Measurements from ENCODE around the gene SMARCD1. TPM values are rescaled to one million over a fixed set of nuclear protein-coding genes. Genes with fewer than 3 reads are reported as not detected.

The SMARCD1 gene
- total RNA-seq, 1 donor from 2014 or later: 160 TPM

- no peaks in the 10 kb centered on the region for H3K4me1 Mint-ChIP-seq (ENCODE audit: low read depth)
- H3K36me3 Mint-ChIP-seq (ENCODE audit: insufficient read depth): no peaks in the 10 kb centered on the region
- no peaks in the 10 kb centered on the region for H3K9me3 Mint-ChIP-seq (ENCODE audit: low read depth)
- DNase-seq (ENCODE audit: low spot score, unreplicated experiment): no peak
- H3K27ac Mint-ChIP-seq: no peak overlapping the region
- no peak overlapping the region for H3K4me3 Mint-ChIP-seq (ENCODE audit: low read depth)
- TF ChIP-seq CTCF (IDR thresholded peaks at IDR 0.05; ENCODE audit: unreplicated experiment): no peak
- H3K27me3 Mint-ChIP-seq: peaks cover 25% of the 10 kb centered on the region
Measured at GRCh38 chr12:50041962-50042361, 43.2 kb upstream of the SMARCD1 start.

GRCh38 chr12:50042693-50043092, 42.4 kb upstream of the SMARCD1 start:
- no peak for TF ChIP-seq CTCF (IDR thresholded peaks at IDR 0.05; ENCODE audit: unreplicated experiment)
- Mint-ChIP-seq H3K27me3 (peaks cover 33% of the 10 kb centered on the region), H3K4me3 (ENCODE audit: low read depth) (no peak overlapping the region), H3K36me3 (ENCODE audit: insufficient read depth) (no peaks in the 10 kb centered on the region), H3K4me1 (ENCODE audit: low read depth) (no peaks in the 10 kb centered on the region), H3K9me3 (ENCODE audit: low read depth) (no peaks in the 10 kb centered on the region), H3K27ac (no peak overlapping the region)
- DNase-seq (ENCODE audit: low spot score, unreplicated experiment): no peak

- H3K36me3 Mint-ChIP-seq (ENCODE audit: insufficient read depth): no peaks in the 10 kb centered on the region
- H3K4me1 Mint-ChIP-seq (ENCODE audit: low read depth): no peaks in the 10 kb centered on the region
- TF ChIP-seq CTCF (IDR thresholded peaks at IDR 0.05; ENCODE audit: unreplicated experiment): no peak
- no peak overlapping the region for H3K27ac Mint-ChIP-seq
- H3K9me3 Mint-ChIP-seq (ENCODE audit: low read depth): no peaks in the 10 kb centered on the region
- DNase-seq (ENCODE audit: low spot score, unreplicated experiment): no peak
- no peak overlapping the region for H3K4me3 Mint-ChIP-seq (ENCODE audit: low read depth)
- peaks cover 31% of the 10 kb centered on the region for H3K27me3 Mint-ChIP-seq
Measured at GRCh38 chr12:50043308-50043707, 41.8 kb upstream of the SMARCD1 start.

GRCh38 chr12:50043854-50044253, 41.3 kb upstream of the SMARCD1 start:
- H3K27ac Mint-ChIP-seq: no peak overlapping the region

GRCh38 chr12:50047693-50048250, 37.4 kb upstream of the SMARCD1 start:
- no peak for TF ChIP-seq CTCF (IDR thresholded peaks at IDR 0.05; ENCODE audit: unreplicated experiment)
- H3K27ac Mint-ChIP-seq: no peak overlapping the region
- H3K9me3 Mint-ChIP-seq (ENCODE audit: low read depth): no peaks in the 10 kb centered on the region
- no peak for DNase-seq (ENCODE audit: low spot score, unreplicated experiment)
- H3K4me1 Mint-ChIP-seq (ENCODE audit: low read depth): peaks cover 9% of the 10 kb centered on the region
- H3K27me3 Mint-ChIP-seq: peaks cover 38% of the 10 kb centered on the region
- H3K36me3 Mint-ChIP-seq (ENCODE audit: insufficient read depth): no peaks in the 10 kb centered on the region
- H3K4me3 Mint-ChIP-seq (ENCODE audit: low read depth): no peak overlapping the region

More at GRCh38 chr12:50043854-50044253, 41.3 kb upstream of the SMARCD1 start:
- H3K27me3 Mint-ChIP-seq: peaks cover 29% of the 10 kb centered on the region
- no peaks in the 10 kb centered on the region for H3K9me3 Mint-ChIP-seq (ENCODE audit: low read depth)
- no peak for TF ChIP-seq CTCF (IDR thresholded peaks at IDR 0.05; ENCODE audit: unreplicated experiment)
- no peak for DNase-seq (ENCODE audit: low spot score, unreplicated experiment)
- no peak overlapping the region for H3K4me3 Mint-ChIP-seq (ENCODE audit: low read depth)
- H3K36me3 Mint-ChIP-seq (ENCODE audit: insufficient read depth): no peaks in the 10 kb centered on the region
- no peaks in the 10 kb centered on the region for H3K4me1 Mint-ChIP-seq (ENCODE audit: low read depth)

All from progenitor cell of endocrine pancreas (in vitro differentiated cells).